Measurements from ENCODE around the gene EDNRA. TPM values are rescaled to one million over a fixed set of nuclear protein-coding genes. Genes with fewer than 3 reads are reported as not detected.

EDNRA gene
- total RNA-seq, 1 donor from 2014 or later = 41.5 TPM

GRCh38 chr4:147543034-147543433, 62.1 kb downstream of the EDNRA start:
- intact Hi-C loops (cut with DNase I) = no loop called here
- peaks cover 13% of the 10 kb centered on the region for H3K4me1 ChIP-seq
- H3K27me3 ChIP-seq = no peaks in the 10 kb centered on the region
- H3K4me3 ChIP-seq = no peak overlapping the region
- DNase-seq (ENCODE audit: extremely low spot score in 2 of 2) = no peak
- no peak overlapping the region for H3K27ac ChIP-seq
- H3K36me3 ChIP-seq = no peaks in the 10 kb centered on the region
- no peak for TF ChIP-seq CTCF (IDR thresholded peaks at IDR 0.05)
- TF ChIP-seq POLR2AphosphoS5 (IDR thresholded peaks at IDR 0.05; ENCODE audit: insufficient read depth in 1 of 2, low read depth in 1 of 2) = no peak
- TF ChIP-seq POLR2A (IDR thresholded peaks at IDR 0.05) = no peak
- no peaks in the 10 kb centered on the region for H3K9me3 ChIP-seq

GRCh38 chr4:147546349-147546748, 65.5 kb downstream of the EDNRA start:
- Histone ChIP-seq H3K9me3 (no peaks in the 10 kb centered on the region), H3K36me3 (no peaks in the 10 kb centered on the region), H3K27me3 (no peaks in the 10 kb centered on the region), H3K27ac (no peak overlapping the region), H3K4me1 (peaks cover 25% of the 10 kb centered on the region), H3K4me3 (no peak overlapping the region)
- TF ChIP-seq POLR2A (IDR thresholded peaks at IDR 0.05) (no peak), POLR2AphosphoS5 (IDR thresholded peaks at IDR 0.05; ENCODE audit: insufficient read depth in 1 of 2, low read depth in 1 of 2) (no peak), CTCF (IDR thresholded peaks at IDR 0.05) (no peak)
- no peak for DNase-seq (ENCODE audit: extremely low spot score in 2 of 2)
- intact Hi-C loops (cut with DNase I) = no loop called here

- H3K4me1 ChIP-seq = peaks cover 16% of the 10 kb centered on the region
- no peaks in the 10 kb centered on the region for H3K9me3 ChIP-seq
- H3K36me3 ChIP-seq = no peaks in the 10 kb centered on the region
- TF ChIP-seq POLR2A (IDR thresholded peaks at IDR 0.05) (no peak), CTCF (IDR thresholded peaks at IDR 0.05) (no peak), POLR2AphosphoS5 (IDR thresholded peaks at IDR 0.05; ENCODE audit: insufficient read depth in 1 of 2, low read depth in 1 of 2) (no peak)
- intact Hi-C loops (cut with DNase I) = no loop called here
- no peak overlapping the region for H3K27ac ChIP-seq
- no peaks in the 10 kb centered on the region for H3K27me3 ChIP-seq
- no peak overlapping the region for H3K4me3 ChIP-seq
- no peak for DNase-seq (ENCODE audit: extremely low spot score in 2 of 2)
These were observed 66.6 kb downstream of the EDNRA start for GRCh38 chr4:147547314-147548056.

GRCh38 chr4:147548256-147548655, 67.4 kb downstream of the EDNRA start:
- no peaks in the 10 kb centered on the region for H3K36me3 ChIP-seq
- no peaks in the 10 kb centered on the region for H3K9me3 ChIP-seq
- intact Hi-C loops (cut with DNase I) = no loop called here
- H3K4me1 ChIP-seq = peaks cover 12% of the 10 kb centered on the region
- no peaks in the 10 kb centered on the region for H3K27me3 ChIP-seq
- DNase-seq (ENCODE audit: extremely low spot score in 2 of 2) = no peak
- no peak for TF ChIP-seq POLR2A (IDR thresholded peaks at IDR 0.05)
- no peak for TF ChIP-seq CTCF (IDR thresholded peaks at IDR 0.05)
- no peak for TF ChIP-seq POLR2AphosphoS5 (IDR thresholded peaks at IDR 0.05; ENCODE audit: insufficient read depth in 1 of 2, low read depth in 1 of 2)
- no peak overlapping the region for H3K4me3 ChIP-seq
- no peak overlapping the region for H3K27ac ChIP-seq

GRCh38 chr4:147550626-147551246, 69.8 kb downstream of the EDNRA start:
- Histone ChIP-seq H3K27me3 (no peaks in the 10 kb centered on the region), H3K27ac (peak overlapping the region; percentile 26), H3K4me3 (peak overlapping the region in 1 of 2 donors; percentile 7), H3K4me1 (peaks cover 12% of the 10 kb centered on the region), H3K9me3 (no peaks in the 10 kb centered on the region), H3K36me3 (no peaks in the 10 kb centered on the region)
- intact Hi-C loops (cut with DNase I) = no loop called here
- TF ChIP-seq POLR2A (IDR thresholded peaks at IDR 0.05) (no peak), CTCF (IDR thresholded peaks at IDR 0.05) (no peak), POLR2AphosphoS5 (IDR thresholded peaks at IDR 0.05; ENCODE audit: insufficient read depth in 1 of 2, low read depth in 1 of 2) (no peak)
- DNase-seq (ENCODE audit: extremely low spot score in 2 of 2) = no peak
